Activated CD8-positive, alpha-beta memory T cell treated with anti-CD3 and anti-CD28 coated beads, Interleukin-2, amount 50 U/mL, for 48 hours (primary cell): ENCODE data around the gene EYA2.

Experiments
- DNase-seq: peaks from one replicate; pipeline ENCODE4 v3.0.0-alpha.2; 2020

EYA2 gene

DNA sequence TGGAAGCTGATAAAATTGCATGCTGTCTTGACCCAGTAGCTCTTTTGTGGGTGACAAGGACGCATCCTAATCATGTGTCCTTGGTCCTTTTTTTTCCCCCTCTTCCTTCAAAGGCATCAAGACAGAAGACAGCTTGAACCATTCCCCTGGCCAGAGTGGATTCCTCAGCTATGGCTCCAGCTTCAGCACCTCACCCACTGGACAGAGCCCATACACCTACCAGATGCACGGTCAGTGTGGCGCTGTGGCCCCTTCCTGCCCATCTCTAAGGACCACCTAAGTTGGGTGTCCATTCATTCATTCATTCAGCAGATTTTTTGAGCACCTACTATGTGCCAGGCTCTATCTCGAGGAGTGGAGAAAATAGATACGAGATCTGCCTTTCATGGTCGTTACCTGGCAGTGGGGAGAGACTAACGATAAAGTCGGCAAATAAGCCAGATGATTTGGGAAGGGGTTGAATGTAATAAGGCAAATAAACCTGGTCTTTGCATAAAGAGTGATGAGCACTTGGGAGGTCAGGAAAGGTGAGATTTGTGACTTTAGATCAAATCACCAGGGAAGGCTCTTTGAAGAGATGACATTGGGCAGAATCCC, 121.5 kb downstream of the EYA2 start:
- no peak for DNase-seq

DNA sequence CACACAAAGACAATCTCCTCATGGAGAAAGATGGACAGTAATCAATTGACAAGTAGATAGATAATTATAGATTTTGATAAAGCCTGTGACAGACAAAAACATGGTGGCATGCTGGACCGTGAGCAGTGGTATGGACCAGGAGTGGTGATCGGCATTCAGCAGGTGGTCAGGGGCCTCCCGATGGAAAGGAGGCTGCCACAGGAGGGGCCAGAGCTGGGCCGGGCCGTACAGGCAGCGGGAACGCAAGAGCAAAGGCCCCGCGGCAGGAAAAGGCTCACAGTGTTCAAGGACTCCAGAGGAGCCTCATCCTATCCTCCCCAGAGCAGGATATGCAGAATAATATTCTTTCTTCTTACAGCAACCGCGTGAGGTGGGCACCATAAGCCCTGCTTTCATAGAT, 123.7 kb downstream of the EYA2 start:
- no peak for DNase-seq

DNA sequence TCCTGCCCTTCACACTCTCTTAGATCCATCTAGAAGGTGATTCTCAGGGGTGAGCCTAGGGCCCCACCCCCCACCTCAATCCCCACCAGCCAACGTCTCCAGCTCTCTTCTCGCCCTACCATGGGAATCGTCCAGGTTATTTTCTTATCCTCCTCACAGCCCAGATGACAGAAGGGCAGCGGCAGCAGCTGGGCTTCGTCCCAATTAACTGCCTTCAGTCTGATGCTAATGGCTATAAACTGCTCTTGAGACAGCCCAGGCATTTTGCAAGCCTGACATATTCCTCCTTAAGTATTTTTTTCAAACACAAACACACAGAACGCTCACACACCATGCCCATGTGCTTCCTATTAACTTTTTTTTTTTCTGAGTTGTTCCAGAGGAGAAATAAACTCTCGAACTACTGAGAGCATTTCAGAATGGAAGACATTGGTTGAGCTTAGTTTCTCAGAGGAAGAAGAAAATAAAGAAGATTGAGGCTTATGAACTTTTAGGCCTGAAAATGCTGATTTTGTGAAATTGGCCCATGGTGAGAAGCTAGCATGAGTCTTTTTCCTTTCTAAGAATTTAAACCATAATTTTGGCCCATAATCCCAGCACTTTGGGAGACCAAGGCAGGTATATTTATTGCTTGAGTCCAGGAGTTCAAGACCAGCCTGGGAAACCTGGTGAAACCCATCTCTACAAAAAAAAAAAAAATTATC, 124.6 kb downstream of the EYA2 start:
- DNase-seq, result no peak

DNA sequence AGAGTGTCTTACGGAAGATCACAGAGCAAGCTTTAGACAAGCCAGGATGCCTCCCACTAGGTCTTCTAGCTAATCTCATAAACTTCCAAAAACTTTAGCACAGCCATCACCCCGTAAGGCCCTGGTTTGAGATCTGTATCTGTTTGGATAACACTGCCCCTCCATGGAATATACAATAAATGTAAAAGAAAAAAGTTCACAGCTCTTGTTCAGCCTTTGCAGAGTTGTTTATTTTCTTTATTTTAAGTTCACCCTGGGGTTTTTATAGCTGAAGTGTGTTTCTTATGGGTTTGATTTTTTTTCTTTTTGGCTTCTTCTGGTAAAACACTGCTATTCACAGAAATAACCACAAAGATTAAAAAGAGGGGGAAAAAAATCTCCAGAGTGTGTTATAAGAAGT, 125.6 kb downstream of the EYA2 start:
- DNase-seq, result no peak

DNA sequence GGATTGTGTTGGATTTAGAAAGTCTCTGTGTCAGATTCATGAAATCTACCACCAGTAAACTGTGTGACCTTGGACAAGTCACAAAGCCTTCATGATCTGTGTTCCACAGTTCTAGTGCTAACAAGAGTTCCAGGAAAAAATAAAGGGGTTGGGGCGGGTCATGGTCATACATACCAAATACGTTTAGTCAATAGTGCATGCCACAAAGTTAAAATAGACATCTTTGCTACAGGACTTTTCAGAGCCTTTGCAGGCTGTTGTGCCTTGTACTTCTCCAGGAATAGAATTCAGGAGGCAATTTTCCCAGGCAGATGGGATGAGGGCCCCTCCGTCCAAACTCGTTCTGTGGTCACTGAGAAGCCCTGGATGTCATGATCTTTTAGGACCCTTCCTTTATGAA, 127.2 kb downstream of the EYA2 start:
- no peak for DNase-seq

DNA sequence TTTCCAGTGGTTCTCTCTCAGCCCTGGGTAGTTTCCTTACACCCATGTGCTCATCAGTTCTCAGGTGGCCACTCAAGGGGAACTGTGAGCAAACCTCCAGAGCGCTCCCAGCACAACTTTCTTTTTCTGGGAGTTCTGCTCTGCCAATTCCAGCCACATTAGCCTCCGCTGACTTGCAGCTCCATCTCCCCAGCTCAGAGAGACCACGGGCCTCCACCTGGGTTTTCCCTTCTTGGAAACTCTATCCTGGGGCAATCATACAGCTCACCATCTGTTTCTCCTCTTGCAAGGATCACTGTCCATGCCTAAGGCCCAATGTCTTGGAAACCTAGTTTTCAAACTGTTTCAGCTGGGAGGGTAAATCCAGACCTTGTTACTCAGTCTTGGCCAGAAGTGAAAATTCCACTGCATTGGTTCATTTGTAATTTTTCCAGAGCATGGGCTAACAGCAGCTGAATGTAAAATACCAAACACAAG, 129.9 kb downstream of the EYA2 start:
- no peak for DNase-seq

DNA sequence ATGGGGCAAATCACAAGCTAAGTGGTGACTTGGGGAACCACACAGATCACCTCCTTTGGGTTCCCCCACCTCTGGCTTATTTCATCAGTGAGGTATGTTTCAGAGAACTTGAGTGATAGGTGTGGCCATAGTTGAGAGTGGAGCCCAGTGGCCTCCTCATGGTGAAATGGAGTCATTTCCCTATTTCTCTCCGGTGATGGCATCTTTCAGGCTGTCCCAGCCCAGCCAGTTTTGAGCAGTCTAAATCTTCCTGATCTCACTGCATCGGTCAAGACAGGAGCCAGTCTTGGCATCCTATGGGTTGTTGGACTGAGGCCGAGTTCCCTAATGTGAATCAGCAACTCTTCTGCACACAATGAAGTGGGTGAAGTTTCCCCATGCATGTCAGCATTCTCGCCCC, 132.4 kb downstream of the EYA2 start:
- no peak for DNase-seq

DNA sequence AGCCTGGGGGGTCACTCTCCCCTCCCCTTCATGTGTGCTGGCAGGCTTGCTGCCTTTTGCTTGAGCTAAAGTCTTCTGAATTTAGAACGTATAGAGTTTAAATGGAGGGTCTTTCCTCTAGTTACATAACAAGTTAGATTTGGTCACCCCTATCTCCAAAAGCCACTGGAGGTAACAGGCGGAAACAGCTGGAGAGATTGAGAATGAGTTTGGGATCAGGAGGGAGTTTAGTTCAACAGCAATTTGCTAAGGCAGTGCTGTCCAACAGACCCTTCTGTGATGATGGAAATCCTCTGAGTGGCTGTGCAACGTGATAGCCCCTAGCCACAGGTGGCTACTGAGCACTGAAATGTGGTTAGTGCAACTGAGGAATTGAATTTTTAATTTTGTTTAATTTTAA, 132.8 kb downstream of the EYA2 start:
- no peak for DNase-seq

DNA sequence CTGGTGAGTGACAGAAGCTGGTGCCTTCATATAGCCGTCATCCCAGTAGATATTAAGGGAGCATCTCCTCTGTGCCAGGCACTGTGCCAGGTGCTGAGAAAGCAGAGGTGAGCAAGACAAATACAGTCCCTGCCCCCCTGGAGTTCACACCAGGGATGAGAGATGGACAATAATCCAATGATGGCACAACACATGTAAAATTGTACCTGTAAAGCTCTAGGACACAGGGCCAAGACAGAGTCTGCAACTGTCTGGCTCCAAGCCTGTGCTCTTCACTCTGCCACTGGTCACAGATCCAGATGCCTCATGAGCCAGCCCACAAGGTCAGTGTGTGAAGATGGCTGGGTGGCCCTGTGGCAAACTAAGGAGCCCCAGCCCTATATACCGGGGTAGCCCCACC, 133.8 kb downstream of the EYA2 start:
- DNase-seq, result no peak

DNA sequence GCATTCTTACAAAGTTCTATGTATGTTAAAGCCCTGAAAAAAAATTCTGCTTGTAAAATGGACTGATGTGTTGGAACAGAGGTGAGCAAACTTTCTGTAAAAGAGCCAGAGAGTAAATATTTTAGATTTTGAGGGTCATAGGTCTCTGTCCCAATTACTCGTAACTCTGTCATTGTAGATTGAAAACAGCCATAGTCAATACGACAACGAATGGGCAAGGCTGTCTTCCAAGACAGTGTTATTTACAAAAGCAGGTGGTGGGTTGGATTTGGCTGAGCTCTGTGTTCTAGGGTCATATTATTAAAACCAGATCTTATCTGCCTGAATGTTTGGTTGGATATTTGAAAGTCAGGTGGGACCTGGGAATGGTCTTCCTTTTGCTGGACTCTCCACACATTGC, 135.2 kb downstream of the EYA2 start:
- no peak for DNase-seq

DNA sequence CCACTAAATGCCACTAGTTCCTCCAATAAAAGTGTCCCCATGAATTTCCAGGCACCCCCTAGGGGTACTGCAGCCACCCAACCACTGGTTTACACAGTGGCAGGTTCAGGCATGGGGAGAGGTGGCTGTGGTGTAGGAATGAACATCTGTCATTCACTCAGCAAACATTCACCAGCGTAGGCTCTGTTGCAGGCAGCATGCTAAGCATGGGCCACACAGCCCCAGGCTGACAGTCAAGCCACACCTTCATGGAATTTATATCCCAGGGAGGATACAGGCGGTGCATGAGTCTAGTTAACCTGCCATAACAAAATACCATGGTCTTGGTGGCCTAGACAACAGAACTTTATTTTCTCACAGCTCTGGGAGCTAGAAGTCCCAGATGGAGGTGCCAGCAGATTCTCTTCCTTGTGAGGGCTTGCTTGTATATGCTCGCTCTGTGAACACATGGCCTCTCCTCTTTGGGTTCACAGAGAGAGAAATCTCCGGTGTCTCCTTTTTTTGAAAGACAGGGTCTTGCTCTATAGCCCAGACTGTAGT, 135.7 kb downstream of the EYA2 start:
- DNase-seq, result no peak

DNA sequence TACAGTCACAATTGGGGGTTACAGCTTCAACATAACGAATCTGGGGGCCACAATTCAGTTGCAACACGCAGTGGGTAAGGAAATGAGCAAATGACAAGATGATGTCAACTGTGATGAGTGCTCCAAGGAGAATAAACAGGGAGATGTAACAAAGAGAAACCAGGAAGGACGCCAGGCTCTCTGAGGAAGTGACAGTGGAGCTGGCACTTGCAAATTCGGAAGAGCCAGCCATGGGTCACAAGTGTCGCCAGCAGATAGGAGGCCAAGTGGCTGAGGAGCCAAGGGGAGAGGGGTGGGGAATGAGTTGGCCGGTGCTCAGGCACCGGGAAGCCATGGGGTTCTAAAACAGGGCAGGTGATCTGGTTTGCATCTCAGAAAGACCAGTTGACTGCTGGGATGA, 136.4 kb downstream of the EYA2 start:
- no peak for DNase-seq

DNA sequence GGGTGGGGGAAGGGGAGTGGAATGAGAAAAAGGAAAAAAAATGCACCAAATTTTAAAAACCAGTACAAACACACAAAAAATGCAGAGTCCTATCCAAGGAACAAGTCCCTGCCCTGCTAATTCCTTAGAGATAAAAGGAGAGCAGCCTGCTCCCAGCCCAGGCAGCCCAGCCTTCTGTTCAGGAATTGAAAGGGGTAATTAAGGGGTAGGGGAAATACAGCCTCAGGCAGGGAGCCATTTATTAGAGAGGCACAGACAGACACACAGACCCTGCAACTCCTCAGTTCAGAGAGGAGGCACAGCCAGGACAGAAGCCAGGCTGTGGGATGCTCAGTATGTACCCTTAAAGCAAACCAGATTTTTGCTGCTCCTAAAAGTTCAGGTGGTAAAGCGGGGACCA, 137.2 kb downstream of the EYA2 start:
- no peak for DNase-seq

DNA sequence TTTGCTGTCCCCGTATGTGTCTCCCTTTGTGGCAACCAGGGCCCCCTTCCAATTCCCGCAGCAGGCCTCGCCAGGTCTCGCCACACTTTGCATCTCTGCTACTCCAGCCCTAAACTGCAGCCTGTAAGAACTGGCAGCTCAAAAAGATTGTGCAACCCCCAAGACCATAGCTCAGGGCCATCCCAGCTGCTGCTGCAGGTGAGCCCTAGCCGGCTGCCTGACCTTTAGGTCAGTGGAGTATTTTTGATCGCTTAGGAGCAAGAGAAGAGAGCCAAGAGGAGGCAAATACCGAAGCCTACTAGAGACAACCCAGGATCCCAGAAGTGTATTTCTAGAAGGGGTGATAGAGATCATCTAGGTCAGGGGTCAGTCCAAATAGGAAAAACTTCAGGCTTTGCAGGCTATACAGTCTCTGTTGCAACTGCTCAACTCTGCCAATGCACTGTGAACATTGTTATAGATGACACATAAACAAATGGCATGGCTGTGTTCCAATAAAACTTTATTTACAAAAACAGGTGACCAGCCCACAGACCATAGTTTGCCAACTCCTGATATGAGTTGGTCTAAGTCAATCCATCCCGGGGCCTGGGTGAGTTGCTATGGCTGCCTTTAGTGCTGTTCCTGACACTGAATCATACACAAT, 138.4 kb downstream of the EYA2 start:
- no peak for DNase-seq

DNA sequence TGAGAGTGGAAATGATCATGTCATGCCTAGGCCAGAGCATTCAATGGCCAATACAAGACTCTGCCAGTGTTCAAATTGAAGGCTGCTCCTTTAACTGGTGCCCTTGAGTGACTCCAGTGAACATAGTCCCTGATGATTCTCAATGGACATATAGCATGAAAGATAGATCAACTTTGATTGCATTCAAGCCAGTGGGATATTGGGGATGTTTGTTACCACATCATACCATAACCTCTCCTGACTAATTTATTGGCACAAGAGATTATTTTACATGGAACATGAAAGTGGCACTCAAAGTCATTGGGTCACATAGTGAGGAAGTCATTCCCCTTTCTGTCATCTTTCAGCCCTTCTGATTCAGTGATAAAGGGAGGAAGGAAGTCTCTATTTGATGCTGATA, 139.0 kb downstream of the EYA2 start:
- no peak for DNase-seq

DNA sequence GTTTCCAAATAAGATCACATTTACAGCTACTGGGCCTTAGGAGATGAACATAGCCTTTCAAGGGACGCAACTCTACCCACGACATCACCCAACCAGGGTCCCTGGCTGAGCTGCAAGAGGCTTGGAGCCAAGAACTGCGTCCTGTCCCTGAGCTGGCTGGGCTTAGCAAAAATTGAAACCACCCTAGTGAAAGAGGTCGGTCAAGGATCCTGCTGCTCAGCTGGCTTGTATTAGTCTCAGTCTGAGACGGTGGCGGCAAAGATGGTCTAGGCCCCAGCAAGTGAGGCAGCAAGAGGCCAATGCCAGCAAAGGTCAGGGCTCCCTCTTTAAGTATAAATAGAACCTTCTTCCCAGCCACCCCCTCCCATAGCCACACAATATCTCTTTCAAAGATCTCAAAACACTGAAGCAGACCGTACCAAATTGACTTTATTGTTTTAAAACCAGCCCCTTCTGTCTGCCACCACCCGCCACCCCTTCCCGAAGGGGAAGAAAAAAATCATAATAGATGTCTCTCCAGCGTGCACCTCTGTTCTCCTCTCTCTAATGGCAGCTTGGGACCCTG, 140.5 kb downstream of the EYA2 start:
- DNase-seq, result no peak

DNA sequence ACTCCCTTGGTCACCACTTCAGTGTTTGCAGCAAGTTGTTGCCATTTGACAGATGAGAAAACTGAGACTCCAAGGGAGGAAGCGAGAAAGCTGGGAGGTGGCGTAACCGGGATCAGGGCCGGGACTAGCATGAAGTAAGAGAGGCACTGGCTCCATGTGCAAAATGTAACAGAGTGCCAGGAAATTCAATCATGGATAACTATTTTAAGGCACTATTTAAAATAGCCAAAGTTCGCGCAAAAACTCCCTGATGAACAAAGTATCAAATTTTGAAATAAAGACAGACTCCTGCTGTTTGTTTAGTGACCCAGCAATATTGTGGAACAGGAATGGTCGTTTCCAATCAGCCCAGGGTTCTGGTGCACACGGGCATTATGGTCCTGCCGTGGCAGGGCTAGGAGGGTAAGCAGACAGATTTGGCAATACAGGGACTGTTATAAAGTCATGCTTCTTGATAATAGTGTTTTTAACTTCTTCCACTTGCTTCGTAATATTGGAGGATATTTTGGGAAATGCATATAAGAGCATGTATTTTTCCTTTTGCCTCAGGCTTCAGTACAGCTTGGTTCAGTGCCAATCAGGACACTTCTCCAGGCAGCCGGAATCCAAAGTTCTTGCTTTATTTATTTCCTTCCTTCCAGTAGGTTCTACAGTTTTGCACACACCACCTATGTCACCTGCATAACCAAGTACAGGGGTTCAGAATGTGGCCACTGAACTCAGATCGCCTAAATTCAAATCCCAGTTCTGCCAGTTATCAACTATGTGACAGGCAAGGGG, 141.6 kb downstream of the EYA2 start:
- DNase-seq, result no peak

DNA sequence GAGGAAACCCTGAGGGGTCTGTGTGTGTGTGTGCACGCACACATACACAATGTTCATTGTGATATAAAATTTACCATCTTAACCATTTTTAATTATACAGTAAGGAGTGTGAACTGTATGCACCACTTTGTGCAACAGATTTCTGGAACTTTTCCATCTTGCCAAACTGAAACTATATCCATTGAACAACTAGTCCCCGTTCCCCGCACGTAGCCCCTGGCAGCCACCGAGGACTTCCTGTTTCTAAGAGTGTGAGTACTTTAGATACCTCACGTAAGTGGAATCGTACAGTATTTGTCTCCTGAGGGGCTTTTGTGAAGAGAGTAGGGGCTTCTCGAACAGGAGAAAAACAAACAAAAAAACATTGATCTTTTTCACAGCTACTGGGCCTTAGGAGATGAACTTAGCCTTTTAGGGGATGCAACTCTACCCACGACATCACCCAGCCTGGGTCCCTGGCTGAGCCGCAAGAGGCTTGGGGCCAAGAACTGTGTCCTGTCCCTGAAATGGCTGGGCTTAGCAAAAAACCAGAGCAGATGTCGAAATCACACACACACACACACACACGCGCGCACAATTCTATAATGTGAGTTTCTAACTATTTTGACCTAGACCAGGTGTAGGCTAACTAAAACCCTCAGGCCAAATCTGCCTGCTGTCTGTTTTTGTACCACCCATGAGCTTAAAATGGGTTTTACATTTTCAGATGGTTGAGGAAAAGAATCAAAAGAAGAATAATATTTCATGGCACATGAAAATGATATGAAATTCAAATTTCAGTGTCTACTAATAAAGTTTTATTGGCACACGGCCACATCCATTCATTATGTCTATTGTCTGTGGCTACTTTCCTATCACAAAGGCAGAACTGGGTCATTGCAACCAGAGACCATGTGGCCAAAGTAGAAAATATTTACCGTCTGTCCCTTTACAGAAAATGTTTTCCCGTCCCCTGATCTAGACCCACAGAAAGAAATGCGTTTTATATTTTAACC, 144.2 kb downstream of the EYA2 start:
- no peak for DNase-seq

DNA sequence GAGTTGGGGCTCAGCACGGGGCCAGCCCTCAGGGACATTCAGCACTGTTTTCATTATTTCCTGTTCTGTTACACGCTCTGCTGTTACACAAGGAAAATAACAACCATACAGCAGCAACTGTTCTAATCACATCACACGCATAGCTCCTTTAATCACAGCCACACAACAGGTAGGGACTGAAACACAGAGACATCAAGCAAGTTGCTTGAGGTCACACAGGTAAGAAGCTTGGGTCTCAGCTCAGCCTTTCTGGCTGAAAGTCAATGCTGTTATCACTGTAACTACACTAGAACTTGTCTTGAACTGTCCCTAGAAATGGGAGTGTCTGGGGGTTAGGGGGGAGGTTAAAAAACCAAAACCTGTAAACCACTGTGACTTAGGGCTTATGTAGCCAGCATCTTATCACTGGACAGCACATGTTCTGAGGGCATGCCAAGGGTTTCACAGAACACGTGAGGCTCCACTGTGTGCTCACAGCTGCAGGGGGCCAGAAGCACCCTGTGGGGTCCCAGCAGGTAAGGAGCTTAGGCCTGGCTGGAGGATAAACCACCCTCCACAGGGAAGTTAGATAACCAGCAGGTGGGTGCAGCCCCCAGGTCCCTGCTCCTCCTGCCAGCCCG, 146.0 kb downstream of the EYA2 start:
- no peak for DNase-seq

DNA sequence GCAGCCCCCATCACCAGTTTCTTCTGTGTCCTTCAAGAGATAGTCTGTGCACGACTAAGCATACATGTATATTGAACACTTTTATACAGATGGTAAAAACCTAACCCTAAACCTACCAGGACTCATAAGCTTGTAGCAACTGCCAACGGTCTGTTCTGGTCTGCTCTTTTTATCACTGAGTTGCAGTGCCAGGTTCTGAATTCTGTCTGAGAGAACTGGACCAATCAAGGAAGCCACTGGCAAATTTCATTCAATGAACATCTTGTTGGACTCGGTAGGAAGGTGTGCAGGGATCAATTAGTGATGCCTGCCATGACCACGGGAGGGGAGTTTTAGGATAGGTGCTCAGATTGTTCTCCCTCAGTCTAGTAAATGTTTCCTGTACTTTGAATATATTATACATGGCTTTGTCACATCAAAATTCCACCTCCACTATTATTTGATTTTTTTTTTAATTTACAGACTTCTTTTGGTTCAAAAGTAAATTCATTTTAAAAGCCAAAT, 146.8 kb downstream of the EYA2 start:
- DNase-seq, result no peak

DNA sequence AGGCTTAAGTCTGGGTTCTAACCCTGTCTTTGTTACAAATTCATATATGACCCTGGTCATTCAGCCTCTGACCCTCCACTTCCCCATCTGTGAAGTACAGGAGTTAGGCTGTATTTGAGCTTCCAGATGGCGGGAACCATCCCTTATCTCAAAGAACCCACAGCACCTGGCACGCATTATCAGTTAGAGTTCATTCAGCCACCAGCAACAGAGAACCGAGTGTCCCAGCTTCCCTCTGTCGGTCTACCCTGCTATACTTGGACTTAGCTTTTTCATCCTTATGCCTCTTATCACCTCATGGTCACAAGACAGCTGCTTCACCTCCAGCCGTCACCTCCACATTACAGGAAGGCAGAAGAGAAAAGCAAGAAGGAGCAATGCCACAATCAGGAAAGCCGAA, 147.8 kb downstream of the EYA2 start:
- no peak for DNase-seq
